Endothelial cell (in vitro differentiated cells): Measurements from ENCODE around the gene OGFOD2. TPM values are rescaled to one million over a fixed set of nuclear protein-coding genes. Genes with fewer than 3 reads are reported as not detected.
A peak's percentile ranks its signal among the peaks of the same experiment; 100 is the strongest.

Source experiments
- DNase-seq: peaks from one replicate; pipeline ENCODE4 v3.0.0; 2021; ENCODE audit warnings: low spot score
- H3K27ac Mint-ChIP-seq: one replicate; pipeline ENCODE4 v1.8.0; 2021; ENCODE audit warnings: mixed read lengths, inconsistent platforms; ENCODE audit not compliant: unreplicated experiment
- H3K27me3 Mint-ChIP-seq: one replicate; pipeline ENCODE4 v1.8.0; 2021; ENCODE audit warnings: mild to moderate bottlenecking, moderate library complexity, mixed read lengths, inconsistent platforms; ENCODE audit not compliant: unreplicated experiment
- H3K36me3 Mint-ChIP-seq: one replicate; pipeline ENCODE4 v1.8.0; 2021; ENCODE audit warnings: mild to moderate bottlenecking, low read depth, mixed read lengths, inconsistent platforms; ENCODE audit not compliant: unreplicated experiment
- H3K4me1 Mint-ChIP-seq: one replicate; pipeline ENCODE4 v1.8.0; 2021; ENCODE audit warnings: mild to moderate bottlenecking, mixed read lengths, inconsistent platforms; ENCODE audit not compliant: unreplicated experiment
- H3K4me3 Mint-ChIP-seq: one replicate; pipeline ENCODE4 v1.8.0; 2021; ENCODE audit warnings: mild to moderate bottlenecking, mixed read lengths, inconsistent platforms; ENCODE audit not compliant: unreplicated experiment
- H3K9me3 Mint-ChIP-seq: one replicate; pipeline ENCODE4 v1.8.0; 2021; ENCODE audit warnings: mixed read lengths, inconsistent platforms; ENCODE audit not compliant: unreplicated experiment
- total RNA-seq: library from RNA; stranded (reverse); fragmentation: NEBNext Ultra II Directional; extraction: Animal tissue kit (Norgen Biotek cat#: 25700); gene quantifications from one replicate; pipeline ENCODE4 v1.2.1, GENCODE V29; 2021; ENCODE audit not compliant: unreplicated experiment
- TF ChIP-seq, protein P1 (sequence below): fragments of 200-600 bp; sonication (generic); IDR thresholded peaks from one replicate; pipeline ENCODE4 v1.5.0; 2021; ENCODE audit warnings: antibody characterized with exemption; ENCODE audit not compliant: unreplicated experiment

The OGFOD2 gene
- total RNA-seq, 1 donor from 2014 or later = 10.4 TPM

GRCh38 chr12:123005081-123005626, 30.1 kb downstream of the OGFOD2 start:
- Mint-ChIP-seq H3K36me3 (peaks cover 16% of the 10 kb centered on the region), H3K9me3 (no peaks in the 10 kb centered on the region), H3K27me3 (no peaks in the 10 kb centered on the region), H3K4me3 (no peak overlapping the region), H3K27ac (no peak overlapping the region), H3K4me1 (no peaks in the 10 kb centered on the region)
- TF ChIP-seq, protein P1, sequence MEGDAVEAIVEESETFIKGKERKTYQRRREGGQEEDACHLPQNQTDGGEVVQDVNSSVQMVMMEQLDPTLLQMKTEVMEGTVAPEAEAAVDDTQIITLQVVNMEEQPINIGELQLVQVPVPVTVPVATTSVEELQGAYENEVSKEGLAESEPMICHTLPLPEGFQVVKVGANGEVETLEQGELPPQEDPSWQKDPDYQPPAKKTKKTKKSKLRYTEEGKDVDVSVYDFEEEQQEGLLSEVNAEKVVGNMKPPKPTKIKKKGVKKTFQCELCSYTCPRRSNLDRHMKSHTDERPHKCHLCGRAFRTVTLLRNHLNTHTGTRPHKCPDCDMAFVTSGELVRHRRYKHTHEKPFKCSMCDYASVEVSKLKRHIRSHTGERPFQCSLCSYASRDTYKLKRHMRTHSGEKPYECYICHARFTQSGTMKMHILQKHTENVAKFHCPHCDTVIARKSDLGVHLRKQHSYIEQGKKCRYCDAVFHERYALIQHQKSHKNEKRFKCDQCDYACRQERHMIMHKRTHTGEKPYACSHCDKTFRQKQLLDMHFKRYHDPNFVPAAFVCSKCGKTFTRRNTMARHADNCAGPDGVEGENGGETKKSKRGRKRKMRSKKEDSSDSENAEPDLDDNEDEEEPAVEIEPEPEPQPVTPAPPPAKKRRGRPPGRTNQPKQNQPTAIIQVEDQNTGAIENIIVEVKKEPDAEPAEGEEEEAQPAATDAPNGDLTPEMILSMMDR = no peak
- DNase-seq = no peak

- Mint-ChIP-seq H3K9me3 (no peaks in the 10 kb centered on the region), H3K36me3 (peaks cover 18% of the 10 kb centered on the region), H3K4me3 (no peak overlapping the region), H3K4me1 (no peaks in the 10 kb centered on the region), H3K27ac (no peak overlapping the region), H3K27me3 (no peaks in the 10 kb centered on the region)
- DNase-seq = no peak
- TF ChIP-seq, protein P1 = no peak
These were observed 31.9 kb downstream of the OGFOD2 start for GRCh38 chr12:123006977-123007376.

- no peak for DNase-seq
- peak overlapping the region; percentile 19 for H3K4me3 Mint-ChIP-seq
- H3K27me3 Mint-ChIP-seq = peaks cover 2% of the 10 kb centered on the region
- TF ChIP-seq, protein P1 = no peak
- H3K9me3 Mint-ChIP-seq = no peaks in the 10 kb centered on the region
- peaks cover 18% of the 10 kb centered on the region for H3K36me3 Mint-ChIP-seq
- H3K27ac Mint-ChIP-seq = peak overlapping the region; percentile 52
- H3K4me1 Mint-ChIP-seq = no peaks in the 10 kb centered on the region
These were observed 35.1 kb downstream of the OGFOD2 start for GRCh38 chr12:123010110-123010509.

DNA sequence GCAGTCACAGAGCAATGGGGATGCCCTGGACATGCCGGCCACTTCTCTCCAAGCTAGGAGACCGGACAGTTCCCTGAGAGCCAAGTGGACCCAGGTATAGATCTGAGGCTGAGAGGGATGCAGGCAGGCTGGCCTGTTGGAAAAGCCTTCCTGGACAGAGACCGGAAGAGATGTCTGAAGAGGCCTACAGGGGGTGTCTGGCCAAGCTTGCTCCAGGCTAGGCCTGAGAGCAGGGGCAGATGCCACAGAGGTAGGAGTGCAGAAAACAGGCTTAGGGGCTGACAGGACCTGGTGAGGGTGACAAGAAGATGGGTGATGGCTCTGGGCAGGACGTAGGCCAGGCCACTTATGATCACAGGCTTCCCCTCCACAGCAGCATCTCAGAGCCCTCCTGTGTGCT, 35.6 kb downstream of the OGFOD2 start:
- Mint-ChIP-seq H3K27ac (no peak overlapping the region), H3K9me3 (no peaks in the 10 kb centered on the region), H3K36me3 (peaks cover 18% of the 10 kb centered on the region), H3K4me1 (no peaks in the 10 kb centered on the region), H3K27me3 (peaks cover 2% of the 10 kb centered on the region), H3K4me3 (peak overlapping the region; percentile 14)
- TF ChIP-seq, protein P1 = no peak
- no peak for DNase-seq

- peaks cover 2% of the 10 kb centered on the region for H3K27me3 Mint-ChIP-seq
- H3K4me1 Mint-ChIP-seq = no peaks in the 10 kb centered on the region
- peaks cover 18% of the 10 kb centered on the region for H3K36me3 Mint-ChIP-seq
- no peaks in the 10 kb centered on the region for H3K9me3 Mint-ChIP-seq
- no peak overlapping the region for H3K27ac Mint-ChIP-seq
- TF ChIP-seq, protein P1 = no peak
- no peak for DNase-seq
- no peak overlapping the region for H3K4me3 Mint-ChIP-seq
These were observed 36.7 kb downstream of the OGFOD2 start for GRCh38 chr12:123011701-123012100.
